Measurements from ENCODE around the gene MARK3.

Gene MARK3

GRCh38 chr14:103528587-103529382 lies 143.6 kb downstream of the MARK3 start, which contains the start of gene TRMT61A:
Gene TRMT61A (plus strand): TSS chr14:103529196. CDS start chr14:103529979, 783 bp downstream.
- DNase-seq: peak; percentile 96

- peak; percentile 42 for DNase-seq
Measured at GRCh38 chr14:103529383-103530365, 144.5 kb downstream of the MARK3 start.

DNA sequence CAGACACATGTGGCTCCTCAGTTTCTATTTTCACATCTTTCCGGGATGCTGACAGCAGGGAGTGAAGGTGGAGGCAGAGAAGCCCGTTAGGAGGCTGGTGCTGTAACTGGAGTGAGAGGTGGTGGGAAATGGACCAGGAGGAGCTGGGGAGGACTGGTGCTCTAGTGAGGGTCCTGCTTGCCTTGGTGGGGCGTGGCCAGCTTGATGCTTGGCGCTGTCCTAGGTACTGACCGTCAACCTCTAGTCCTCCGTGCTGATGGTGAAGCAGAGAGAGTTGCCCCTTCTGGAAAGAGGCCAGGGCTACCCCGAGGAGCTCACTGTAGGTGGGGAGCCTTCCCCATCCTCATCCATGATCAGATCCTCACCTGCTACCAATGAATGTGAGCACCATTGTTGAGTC lies 145.2 kb downstream of the MARK3 start:
- DNase-seq: no peak

- DNase-seq: no peak
Measured at GRCh38 chr14:103530831-103531230, 145.6 kb downstream of the MARK3 start.

DNA sequence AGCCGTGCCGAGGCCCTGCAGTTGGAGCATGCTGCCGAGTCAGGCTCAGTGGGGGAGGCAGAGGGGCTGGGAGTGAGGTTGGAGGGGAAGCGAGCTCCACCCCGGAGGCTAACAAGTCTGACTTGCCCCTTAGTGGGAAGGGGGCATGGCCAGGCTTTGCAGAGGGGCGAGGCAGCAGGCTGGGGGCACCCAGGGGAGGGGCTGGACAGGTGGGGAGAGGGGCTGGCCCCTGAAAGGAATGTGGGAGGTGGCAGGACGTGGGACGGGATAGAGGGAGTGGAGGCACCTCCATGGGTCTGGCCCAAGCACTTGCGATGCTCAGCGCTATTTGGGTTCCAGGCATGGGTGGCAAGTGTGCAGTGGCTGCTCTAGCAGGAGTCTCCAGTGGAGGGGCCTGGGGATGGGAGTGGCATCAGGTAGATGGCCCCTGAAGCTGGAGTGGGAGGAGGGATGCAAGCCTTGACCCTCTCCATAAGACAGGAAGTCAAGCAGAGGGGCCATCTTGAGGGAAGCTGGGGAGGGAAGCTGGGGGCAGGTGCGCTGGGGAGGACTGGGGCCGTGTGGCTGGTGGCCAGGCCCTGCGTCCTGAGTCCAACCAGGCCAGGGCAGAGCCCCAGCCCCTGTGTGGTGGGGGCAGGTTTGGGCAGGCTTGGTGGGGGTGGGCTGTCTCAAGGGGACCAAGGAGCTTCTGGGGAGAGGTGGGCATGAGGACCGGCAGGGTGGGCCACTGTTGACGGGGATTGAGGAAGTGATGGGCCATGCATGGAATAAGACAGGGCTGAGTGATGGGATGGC lies 146.4 kb downstream of the MARK3 start:
- DNase-seq: no peak

GRCh38 chr14:103532216-103533136 lies 147.3 kb downstream of the MARK3 start:
- DNase-seq: no peak

DNA sequence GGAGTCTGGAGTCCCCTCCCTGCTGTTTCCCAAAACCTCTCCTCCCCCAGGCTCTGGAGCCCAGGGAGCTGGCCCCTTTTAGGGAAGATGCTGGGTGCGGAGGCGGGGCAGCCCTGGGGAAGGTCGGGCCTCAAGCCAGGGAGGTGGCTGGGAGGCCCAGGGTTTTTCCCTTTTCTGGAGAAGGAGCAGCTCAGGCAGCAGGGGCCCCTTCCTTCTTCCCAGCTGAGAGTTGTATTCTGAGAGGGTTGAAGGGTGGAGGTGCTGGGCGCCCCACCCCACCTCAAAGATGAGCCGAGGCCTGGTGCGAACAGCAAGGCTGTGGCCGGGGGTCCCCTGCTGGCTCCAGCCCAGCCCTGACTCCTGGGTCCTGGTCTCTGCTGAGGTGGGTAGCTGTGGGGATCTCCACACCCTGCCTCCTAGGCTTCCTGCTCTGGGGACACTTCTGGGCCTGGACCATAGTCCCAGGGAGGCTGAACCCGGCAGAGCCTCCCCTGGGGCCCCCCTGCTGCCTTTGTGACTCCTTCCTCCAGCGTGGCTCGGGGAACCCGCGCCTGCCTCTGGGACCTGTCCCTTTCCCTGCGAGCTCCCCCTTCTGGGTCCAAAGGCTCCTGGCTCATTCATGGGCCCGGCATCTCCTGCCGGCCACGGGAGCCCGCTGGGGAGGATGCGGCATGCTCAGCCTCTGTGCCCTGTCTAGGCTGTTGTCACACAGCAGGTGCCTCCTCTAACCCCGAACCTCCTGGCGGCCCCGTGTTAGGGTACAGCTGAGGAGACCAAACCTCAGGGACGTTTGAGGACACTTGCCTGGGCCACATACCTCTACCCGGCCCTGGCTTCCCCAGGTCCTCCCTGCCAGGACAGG lies 148.2 kb downstream of the MARK3 start:
- DNase-seq: no peak

GRCh38 chr14:103533999-103534575 lies 148.9 kb downstream of the MARK3 start:
- DNase-seq: no peak

GRCh38 chr14:103534576-103535061 lies 149.4 kb downstream of the MARK3 start:
- DNase-seq: no peak

DNA sequence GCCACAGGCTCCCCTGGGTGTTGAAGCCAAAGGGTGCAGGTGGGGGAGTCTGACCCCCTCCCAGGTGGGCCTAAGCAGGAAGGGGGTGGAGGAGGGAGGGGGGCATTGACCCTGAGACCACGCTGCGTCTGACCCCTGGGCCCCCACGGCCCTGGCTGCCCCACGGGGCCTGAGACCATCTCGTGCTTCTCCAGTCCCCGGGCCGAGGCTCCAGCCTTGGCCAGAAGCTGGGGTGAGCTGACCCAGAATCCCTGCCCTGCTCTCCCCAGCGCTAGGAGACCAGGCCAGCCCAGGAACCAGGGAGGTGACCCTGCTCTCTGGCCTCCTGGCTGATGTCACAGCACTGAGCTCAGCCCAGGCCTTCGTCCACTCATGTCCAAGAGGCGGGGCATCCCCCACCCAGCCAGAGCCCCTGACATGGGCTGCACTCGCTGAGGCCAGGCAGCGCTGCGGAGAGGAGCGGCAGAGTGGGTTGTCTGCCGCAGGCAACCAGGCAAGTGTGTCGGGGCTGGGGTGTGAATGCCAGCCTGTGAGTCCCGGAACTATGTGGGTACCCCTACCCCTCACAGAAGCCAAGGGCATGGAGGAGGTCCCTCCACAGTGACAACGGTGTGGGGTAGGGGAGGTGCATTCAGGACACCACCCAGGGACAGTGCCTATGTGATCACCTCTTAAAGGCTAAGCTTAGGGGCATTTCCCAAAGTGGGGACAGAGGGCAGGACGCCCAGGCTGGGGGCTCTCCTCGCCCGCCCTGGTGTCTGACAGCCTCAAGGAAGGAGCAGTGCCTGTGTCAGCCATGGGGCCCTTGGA lies 150.1 kb downstream of the MARK3 start:
- no peak for DNase-seq

GRCh38 chr14:103535891-103536565 lies 150.8 kb downstream of the MARK3 start:
- no peak for DNase-seq

DNA sequence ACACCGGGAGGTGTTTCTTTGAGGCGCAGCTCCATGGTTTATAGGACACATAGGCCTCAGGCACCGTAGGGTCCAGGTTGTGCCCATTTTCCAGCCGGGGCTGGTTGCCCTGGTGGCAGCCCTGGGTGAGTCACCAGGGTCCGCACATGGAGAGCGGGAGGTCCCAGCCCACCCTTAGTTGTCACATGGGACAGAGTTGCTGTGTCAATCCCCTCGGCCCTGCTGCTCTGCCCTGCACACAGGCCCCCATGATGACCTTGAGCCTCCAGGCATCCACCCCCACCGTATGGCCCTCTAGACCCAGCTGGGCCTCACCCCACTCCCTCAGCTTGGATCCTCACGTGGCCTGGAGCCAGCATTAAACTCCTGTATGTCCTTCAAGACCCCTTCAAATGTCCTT lies 151.5 kb downstream of the MARK3 start:
- no peak for DNase-seq

DNA sequence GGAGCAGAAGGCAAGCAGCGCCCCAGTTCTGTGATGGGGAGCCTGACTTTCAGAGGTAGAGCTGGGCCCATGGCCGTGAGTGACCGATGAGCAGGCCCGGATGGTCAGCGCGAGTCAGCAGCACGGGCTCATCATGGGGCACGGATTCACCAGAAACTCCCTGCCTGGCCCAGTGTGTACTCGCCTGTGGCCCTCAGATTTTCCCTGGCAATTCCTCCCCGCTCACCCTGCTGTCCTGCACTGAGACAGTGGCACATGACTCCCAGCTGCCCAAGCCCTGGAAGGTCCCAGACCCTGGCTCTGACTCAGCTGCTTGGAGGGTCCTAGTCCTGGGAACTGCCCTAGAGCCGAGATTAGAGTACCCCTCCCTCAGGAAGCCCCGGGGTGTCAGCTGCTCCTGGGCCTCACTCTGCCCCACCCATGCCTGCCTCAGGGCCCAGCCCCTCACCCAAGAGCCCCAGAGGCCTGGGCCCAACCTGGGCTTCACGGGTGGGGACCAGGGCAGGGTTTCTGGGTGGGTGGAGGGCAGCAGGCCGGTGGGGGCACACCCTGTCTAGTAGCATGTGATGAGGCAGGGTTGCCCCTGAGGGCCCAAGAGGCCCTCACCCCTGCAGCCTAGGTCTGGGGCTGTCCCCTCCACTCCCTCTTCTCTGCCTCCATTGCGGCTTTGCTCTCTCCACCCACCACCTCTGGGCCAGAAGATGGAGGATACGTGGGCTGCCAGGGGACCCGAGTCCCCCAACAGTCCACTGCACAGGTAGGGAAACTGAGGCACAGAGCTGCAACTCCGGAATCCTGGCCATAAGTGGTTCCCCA lies 152.2 kb downstream of the MARK3 start:
- DNase-seq: no peak

GRCh38 chr14:103538291-103539055 lies 153.3 kb downstream of the MARK3 start:
- no peak for DNase-seq

- peak; percentile 39 for DNase-seq
Measured at GRCh38 chr14:103539056-103539825, 154.0 kb downstream of the MARK3 start.

Data from DMS53 (cell line).